GM21381 (cell line): ENCODE results near the gene PHF13.

Source experiments
- ATAC-seq: cut with Tn5 transposase; IDR thresholded peaks from one replicate; pipeline ENCODE4 v1.9.1; 2021; ENCODE audit warnings: mild to moderate bottlenecking, moderate library complexity; ENCODE audit not compliant: unreplicated experiment

PHF13 gene

GRCh38 chr1:6613361-6614018 is at the start of gene PHF13:
Gene PHF13, plus strand, starts transcription at chr1:6613731. Its CDS starts 336 bp downstream, at chr1:6614067.
- ATAC-seq: peak; percentile 93

- ATAC-seq: no peak
These were observed 44.5 kb upstream of the PHF13 start for GRCh38 chr1:6569033-6569432.

GRCh38 chr1:6570100-6570499 is 43.4 kb upstream of the PHF13 start:
- ATAC-seq: no peak

GRCh38 chr1:6570987-6571386 is 42.5 kb upstream of the PHF13 start:
- no peak for ATAC-seq

GRCh38 chr1:6572653-6573383 is 40.7 kb upstream of the PHF13 start:
- ATAC-seq: no peak

- ATAC-seq: no peak
These were observed 39.4 kb upstream of the PHF13 start for GRCh38 chr1:6574025-6574620.

GRCh38 chr1:6574818-6575217 is 38.7 kb upstream of the PHF13 start:
- ATAC-seq: no peak

- no peak for ATAC-seq
These were observed 35.6 kb upstream of the PHF13 start for GRCh38 chr1:6577831-6578525.

GRCh38 chr1:6578624-6579373 is 34.7 kb upstream of the PHF13 start:
- ATAC-seq: no peak

GRCh38 chr1:6579374-6580118 is 34.0 kb upstream of the PHF13 start, which contains the start of gene ZBTB48:
Gene ZBTB48, plus strand, starts transcription at chr1:6579994. Its CDS starts 616 bp downstream, at chr1:6580610.
- peak; percentile 98 for ATAC-seq

- ATAC-seq: no peak
These were observed 33.4 kb upstream of the PHF13 start for GRCh38 chr1:6580119-6580592.

GRCh38 chr1:6580593-6581409 is 32.7 kb upstream of the PHF13 start:
- ATAC-seq: no peak

GRCh38 chr1:6581561-6582305 is 31.8 kb upstream of the PHF13 start:
- ATAC-seq: no peak

GRCh38 chr1:6582370-6582769 is 31.2 kb upstream of the PHF13 start:
- no peak for ATAC-seq

- ATAC-seq: no peak
These were observed 29.1 kb upstream of the PHF13 start for GRCh38 chr1:6584126-6585080.

- ATAC-seq: no peak
These were observed 28.3 kb upstream of the PHF13 start for GRCh38 chr1:6585081-6585722.

- no peak for ATAC-seq
These were observed 27.7 kb upstream of the PHF13 start for GRCh38 chr1:6585841-6586240.
